K562 (cell line): ENCODE results near the gene MMP11. TPM values are rescaled to one million over a fixed set of nuclear protein-coding genes. Genes with fewer than 3 reads are reported as not detected.
A peak's percentile ranks its signal among the peaks of the same experiment; 100 is the strongest.

ENCODE experiments used
- BRD9 ChIP-seq: fragments of 450-650 bp; IDR thresholded peaks from 2 replicates; pipeline ENCODE4 v1.6.1; 2018; ENCODE audit warnings: low read depth; ENCODE audit not compliant: partially characterized antibody
- ELF2 ChIP-seq: fragments of 250-450 bp; sonication (Bioruptor Pico); IDR thresholded peaks from 2 replicates; pipeline ENCODE4 v1.5.0; 2021; ENCODE audit warnings: mild to moderate bottlenecking
- EWSR1 ChIP-seq: fragments of 450-650 bp; IDR thresholded peaks from 2 replicates; pipeline ENCODE4 v1.6.1; 2018; ENCODE audit warnings: borderline replicate concordance, mild to moderate bottlenecking, low read depth, moderate library complexity; ENCODE audit not compliant: partially characterized antibody
- MTA3 ChIP-seq: fragments of 450-650 bp; formaldehyde crosslinking; IDR thresholded peaks from 2 replicates; pipeline ENCODE4 v1.6.1; 2017; ENCODE audit warnings: mild to moderate bottlenecking, borderline replicate concordance
- NCOA2 ChIP-seq, 2 experiments: fragments of 450-650 bp; IDR thresholded peaks; 2 replicates each; pipeline ENCODE4 v1.6.1; 2018; ENCODE audit warnings: mild to moderate bottlenecking in 2 of 2, moderate library complexity in 1 of 2; ENCODE audit not compliant: partially characterized antibody in 2 of 2
- POLR2AphosphoS5 ChIP-seq: IDR thresholded peaks from 2 replicates; pipeline ENCODE4 v1.6.1; 2011; ENCODE audit warnings: mild to moderate bottlenecking, low read depth, low read length, moderate library complexity; ENCODE audit not compliant: control insufficient read depth, insufficient read depth
- SMARCA4 ChIP-seq: fragments of 450-650 bp; IDR thresholded peaks from 2 replicates; pipeline ENCODE4 v1.6.1; 2016
- ZNF282 ChIP-seq: sonication (generic); formaldehyde crosslinking; IDR thresholded peaks from 2 replicates; pipeline ENCODE4 v1.8.1; 2023; ENCODE audit warnings: missing genetic modification reagents
- polyA plus RNA-seq, 8 experiments: library from polyadenylated mRNA; depleted of rRNA in 4 of 8; stranded (reverse) in 5 of 8; unstranded in 3 of 8; fragments of >200 nt; fragmentation: Nextera tagmentation in 2 of 8; fragmentation: Illumina TruSeq in 1 of 8; extraction: Ambion mirVana in 2 of 8; extraction: Trizol in 1 of 8; gene quantifications; 2 replicates each; pipeline versions ENCODE4 v1.2.1 to v1.2.3, GENCODE V29; 2011 to 2014; ENCODE audit warnings: inconsistent platforms in 1 of 8, missing spikeins in 1 of 8
- total RNA-seq, 7 experiments: library from RNA; depleted of rRNA in 6 of 7; stranded (reverse); fragments of >200 nt in 6 of 7; fragmentation: Illumina TruSeq in 2 of 7; extraction: Trizol in 2 of 7; gene quantifications; 2 replicates each; pipeline versions ENCODE4 v1.2.1 to v1.2.3, GENCODE V29; 2011 to 2021; ENCODE audit warnings: low replicate concordance in 1 of 7
- TF ChIP-seq, protein P1 (sequence below), 2 experiments: fragments of 450-650 bp; IDR thresholded peaks; 2 replicates each; pipeline ENCODE4 v1.6.1; 2016; ENCODE audit warnings: mild to moderate bottlenecking in 2 of 2, borderline replicate concordance in 1 of 2, low read depth in 1 of 2, moderate library complexity in 1 of 2
- TF ChIP-seq, protein P2 (sequence below), 2 experiments: fragments of 200-800 bp in 1 of 2; sonication (Bioruptor generic) in 1 of 2; sonication (generic) in 1 of 2; formaldehyde crosslinking in 1 of 2; IDR thresholded peaks in 1 of 2; conservative IDR thresholded peaks in 1 of 2; 2 replicates each; pipeline versions ENCODE4 v1.5.0 to v1.6.1; 2016 to 2020; ENCODE audit warnings: missing compliant biosample characterization in 1 of 2, missing genetic modification characterization in 1 of 2, missing genetic modification reagents in 1 of 2
- TF ChIP-seq, protein P3 (sequence below): IDR thresholded peaks from 3 replicates; pipeline ENCODE4 v1.6.1; 2011; ENCODE audit warnings: borderline replicate concordance, mild to moderate bottlenecking; ENCODE audit not compliant: insufficient read length, insufficient read depth
- TF ChIP-seq, protein P4 (sequence below): fragments of 250-450 bp; sonication (Bioruptor Pico); IDR thresholded peaks from 2 replicates; pipeline ENCODE4 v1.8.0; 2021; ENCODE audit warnings: moderate library complexity, mild to moderate bottlenecking, inconsistent platforms
- TF ChIP-seq, protein P5 (sequence below): sonication (generic); formaldehyde crosslinking; IDR thresholded peaks from 2 replicates; pipeline ENCODE4 v1.8.0; 2022; ENCODE audit warnings: mild to moderate bottlenecking, missing genetic modification reagents

Gene MMP11
- total and polyA plus RNA-seq, 9 of the 15 experiments (the other 6 are each of a cell fraction or from before 2014, with no cell fraction given), result 0.14 to 1.8 (median 1.1) TPM; not detected in 2

DNA sequence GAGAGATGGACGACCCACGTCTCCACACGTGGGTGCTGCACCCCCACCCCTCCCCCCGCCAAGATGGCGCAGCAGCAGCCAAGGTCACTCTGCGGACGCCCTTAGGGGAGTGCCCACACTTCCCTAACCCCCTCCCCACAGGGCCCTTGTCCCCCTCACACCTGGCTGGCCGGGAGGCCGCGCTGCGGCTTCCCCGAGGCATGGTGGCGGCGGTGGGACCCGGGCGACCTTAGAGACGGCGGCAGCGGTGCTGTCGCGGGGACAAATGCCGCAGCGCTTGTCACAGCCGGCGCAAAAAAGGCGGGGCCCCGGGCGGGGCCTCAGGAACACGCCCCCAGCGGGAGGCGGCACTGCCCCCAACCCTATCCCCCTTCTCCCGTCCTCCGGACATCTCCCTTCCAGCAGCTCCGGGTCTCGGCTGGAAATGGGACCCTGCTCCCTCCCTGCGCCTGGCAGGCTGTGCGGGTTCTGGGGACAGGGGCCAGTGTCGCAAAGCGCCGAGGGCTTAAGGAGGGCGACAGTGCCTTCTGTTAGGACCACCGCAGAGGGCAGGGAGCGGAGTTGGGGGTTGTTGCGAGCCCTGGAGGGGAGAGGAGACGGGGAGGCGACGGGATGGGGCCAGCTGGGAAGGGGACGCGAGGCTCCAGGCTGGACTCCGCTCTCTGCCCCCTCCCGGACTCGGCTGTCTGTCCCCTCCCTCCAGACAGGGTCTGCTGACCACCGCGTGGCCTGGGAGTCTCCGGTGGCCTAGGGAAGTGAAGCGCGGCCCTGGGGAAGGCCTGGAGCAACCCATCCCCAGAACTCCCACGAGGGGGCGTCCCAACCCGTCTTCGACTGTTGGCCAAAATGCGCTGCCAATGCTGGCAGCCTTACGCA, 4.7 kb upstream of the MMP11 start, which contains the start of gene CHCHD10 (continued):
- TF ChIP-seq, protein P1, sequence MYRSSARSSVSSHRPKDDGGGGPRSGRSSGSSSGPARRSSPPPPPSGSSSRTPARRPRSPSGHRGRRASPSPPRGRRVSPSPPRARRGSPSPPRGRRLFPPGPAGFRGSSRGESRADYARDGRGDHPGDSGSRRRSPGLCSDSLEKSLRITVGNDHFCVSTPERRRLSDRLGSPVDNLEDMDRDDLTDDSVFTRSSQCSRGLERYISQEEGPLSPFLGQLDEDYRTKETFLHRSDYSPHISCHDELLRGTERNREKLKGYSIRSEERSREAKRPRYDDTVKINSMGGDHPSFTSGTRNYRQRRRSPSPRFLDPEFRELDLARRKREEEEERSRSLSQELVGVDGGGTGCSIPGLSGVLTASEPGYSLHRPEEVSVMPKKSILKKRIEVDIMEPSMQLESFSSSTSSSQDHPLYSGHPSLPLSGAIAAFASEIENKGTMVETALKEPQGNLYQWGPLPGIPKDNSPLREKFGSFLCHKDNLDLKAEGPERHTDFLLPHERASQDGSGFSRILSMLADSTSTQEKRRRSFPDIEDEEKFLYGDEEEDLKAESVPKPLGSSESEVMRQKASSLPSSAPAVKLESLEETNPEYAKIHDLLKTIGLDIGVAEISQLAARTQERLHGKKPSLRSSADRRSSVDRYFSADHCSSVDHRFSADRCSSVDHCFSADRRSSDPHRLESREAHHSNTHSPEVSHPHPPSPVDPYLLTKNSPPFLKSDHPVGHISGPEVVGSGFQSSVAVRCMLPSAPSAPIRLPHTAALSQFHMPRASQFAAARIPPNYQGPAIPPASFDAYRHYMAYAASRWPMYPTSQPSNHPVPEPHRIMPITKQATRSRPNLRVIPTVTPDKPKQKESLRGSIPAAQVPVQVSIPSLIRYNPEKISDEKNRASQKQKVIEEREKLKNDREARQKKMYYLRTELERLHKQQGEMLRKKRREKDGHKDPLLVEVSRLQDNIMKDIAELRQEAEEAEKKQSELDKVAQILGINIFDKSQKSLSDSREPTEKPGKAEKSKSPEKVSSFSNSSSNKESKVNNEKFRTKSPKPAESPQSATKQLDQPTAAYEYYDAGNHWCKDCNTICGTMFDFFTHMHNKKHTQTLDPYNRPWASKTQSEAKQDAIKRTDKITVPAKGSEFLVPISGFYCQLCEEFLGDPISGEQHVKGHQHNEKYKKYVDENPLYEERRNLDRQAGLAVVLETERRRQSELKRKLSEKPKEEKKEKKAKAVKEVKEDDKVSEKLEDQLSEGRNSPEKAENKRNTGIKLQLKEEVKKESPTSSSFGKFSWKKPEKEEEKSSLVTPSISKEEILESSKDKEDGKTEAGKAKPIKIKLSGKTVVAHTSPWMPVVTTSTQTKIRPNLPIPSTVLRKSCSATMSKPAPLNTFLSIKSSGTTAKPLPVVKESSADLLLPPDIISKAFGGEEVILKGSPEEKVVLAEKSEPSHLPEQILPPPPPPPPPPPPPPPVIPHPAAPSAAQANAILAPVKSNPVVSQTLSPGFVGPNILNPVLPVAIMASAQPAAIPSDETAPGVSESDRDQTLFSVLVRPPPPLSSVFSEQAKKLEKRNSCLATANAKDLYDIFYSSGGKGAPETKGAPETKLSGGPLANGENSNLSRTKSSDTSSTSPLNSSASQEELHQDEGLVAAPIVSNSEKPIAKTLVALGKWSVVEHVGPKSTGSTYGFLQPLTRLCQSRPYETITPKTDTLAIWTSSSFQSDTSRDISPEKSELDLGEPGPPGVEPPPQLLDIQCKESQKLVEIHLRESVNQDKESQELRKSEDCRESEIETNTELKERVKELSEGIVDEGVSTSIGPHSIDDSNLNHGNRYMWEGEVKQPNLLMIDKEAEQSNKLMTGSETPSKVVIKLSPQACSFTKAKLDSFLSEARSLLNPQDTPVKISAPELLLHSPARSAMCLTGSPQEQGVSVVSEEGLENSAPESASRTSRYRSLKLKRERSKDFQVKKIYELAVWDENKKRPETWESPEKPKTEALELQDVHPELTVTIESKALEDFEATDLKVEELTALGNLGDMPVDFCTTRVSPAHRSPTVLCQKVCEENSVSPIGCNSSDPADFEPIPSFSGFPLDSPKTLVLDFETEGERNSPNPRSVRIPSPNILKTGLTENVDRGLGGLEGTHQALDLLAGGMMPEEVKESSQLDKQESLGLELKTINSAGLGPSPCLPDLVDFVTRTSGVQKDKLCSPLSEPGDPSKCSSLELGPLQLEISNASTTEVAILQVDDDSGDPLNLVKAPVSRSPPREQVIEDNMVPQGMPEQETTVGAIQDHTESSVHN (IDR thresholded peaks at IDR 0.05; ENCODE audit: borderline replicate concordance in 1 of 2, low read depth in 1 of 2), result no peak
- TF ChIP-seq BRD9 (no peak), ELF2 (CRISPR knock-in tag) (no peak), POLR2AphosphoS5 (peak; percentile 67; the same call in 1 of the 2 replicates), MTA3 (no peak), SMARCA4 (no peak), EWSR1 (no peak), NCOA2 (IDR thresholded peaks at IDR 0.05; ENCODE audit: partially characterized antibody in 2 of 2) (no peak), ZNF282 (CRISPR knock-in tag) (no peak)
- TF ChIP-seq, protein P2, sequence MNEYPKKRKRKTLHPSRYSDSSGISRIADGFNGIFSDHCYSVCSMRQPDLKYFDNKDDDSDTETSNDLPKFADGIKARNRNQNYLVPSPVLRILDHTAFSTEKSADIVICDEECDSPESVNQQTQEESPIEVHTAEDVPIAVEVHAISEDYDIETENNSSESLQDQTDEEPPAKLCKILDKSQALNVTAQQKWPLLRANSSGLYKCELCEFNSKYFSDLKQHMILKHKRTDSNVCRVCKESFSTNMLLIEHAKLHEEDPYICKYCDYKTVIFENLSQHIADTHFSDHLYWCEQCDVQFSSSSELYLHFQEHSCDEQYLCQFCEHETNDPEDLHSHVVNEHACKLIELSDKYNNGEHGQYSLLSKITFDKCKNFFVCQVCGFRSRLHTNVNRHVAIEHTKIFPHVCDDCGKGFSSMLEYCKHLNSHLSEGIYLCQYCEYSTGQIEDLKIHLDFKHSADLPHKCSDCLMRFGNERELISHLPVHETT (CRISPR knock-in tag; conservative IDR thresholded peaks at IDR 0.05 in 1 of 2, IDR thresholded peaks at IDR 0.05 in 1 of 2), result no peak
- TF ChIP-seq, protein P3, sequence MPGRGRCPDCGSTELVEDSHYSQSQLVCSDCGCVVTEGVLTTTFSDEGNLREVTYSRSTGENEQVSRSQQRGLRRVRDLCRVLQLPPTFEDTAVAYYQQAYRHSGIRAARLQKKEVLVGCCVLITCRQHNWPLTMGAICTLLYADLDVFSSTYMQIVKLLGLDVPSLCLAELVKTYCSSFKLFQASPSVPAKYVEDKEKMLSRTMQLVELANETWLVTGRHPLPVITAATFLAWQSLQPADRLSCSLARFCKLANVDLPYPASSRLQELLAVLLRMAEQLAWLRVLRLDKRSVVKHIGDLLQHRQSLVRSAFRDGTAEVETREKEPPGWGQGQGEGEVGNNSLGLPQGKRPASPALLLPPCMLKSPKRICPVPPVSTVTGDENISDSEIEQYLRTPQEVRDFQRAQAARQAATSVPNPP, result no peak
- TF ChIP-seq, protein P4, sequence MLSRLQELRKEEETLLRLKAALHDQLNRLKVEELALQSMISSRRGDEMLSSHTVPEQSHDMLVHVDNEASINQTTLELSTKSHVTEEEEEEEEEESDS (CRISPR knock-in tag), result no peak
- TF ChIP-seq, protein P5, sequence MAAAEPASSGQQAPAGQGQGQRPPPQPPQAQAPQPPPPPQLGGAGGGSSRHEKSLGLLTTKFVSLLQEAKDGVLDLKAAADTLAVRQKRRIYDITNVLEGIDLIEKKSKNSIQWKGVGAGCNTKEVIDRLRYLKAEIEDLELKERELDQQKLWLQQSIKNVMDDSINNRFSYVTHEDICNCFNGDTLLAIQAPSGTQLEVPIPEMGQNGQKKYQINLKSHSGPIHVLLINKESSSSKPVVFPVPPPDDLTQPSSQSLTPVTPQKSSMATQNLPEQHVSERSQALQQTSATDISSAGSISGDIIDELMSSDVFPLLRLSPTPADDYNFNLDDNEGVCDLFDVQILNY (CRISPR knock-in tag), result peak; percentile 25; the same call in 1 of the 2 replicates
